Naive thymus-derived CD4-positive, alpha-beta T cell (primary cell): ENCODE results near the gene HIPK2. TPM values are rescaled to one million over a fixed set of nuclear protein-coding genes. Genes with fewer than 3 reads are reported as not detected.

Experiments used
- ATAC-seq: fragments of 150-1000 bp; cut with Tn5 transposase; 2 replicates; pipeline ENCODE4 v1.10.0; 2021; ENCODE audit warnings: mild to moderate bottlenecking, moderate library complexity
- CTCF ChIA-PET: fragments of 350-600 bp; sonication (Branson Sonifier 250); formaldehyde crosslinking; loops from one replicate; lab custom pipeline; 2021; ENCODE audit warnings: antibody characterized with exemption; lab: Charles Lee
- POLR2A ChIA-PET: fragments of 350-600 bp; sonication (Branson Sonifier 250); formaldehyde crosslinking; loops from one replicate; lab custom pipeline; 2021; ENCODE audit warnings: antibody characterized with exemption, inconsistent platforms; lab: Charles Lee
- DNase-seq, 9 donors: peaks; one replicate each; pipeline versions ENCODE4 v3.0.0 to v3.0.0-alpha.2; 2020 to 2022; ENCODE audit warnings: mixed read lengths in 1 of 9
- H3K27ac ChIP-seq: one replicate; pipeline ENCODE4 v1.7.0; 2013; ENCODE audit warnings: mild to moderate bottlenecking, low read depth, low read length, moderate library complexity
- H3K27me3 ChIP-seq, 2 donors: one replicate each; pipeline ENCODE4 v1.7.0; 2013; ENCODE audit warnings: low read length in 2 of 2, mild to moderate bottlenecking in 2 of 2, moderate library complexity in 2 of 2; ENCODE audit not compliant: control insufficient read depth in 2 of 2, insufficient read depth in 2 of 2
- H3K36me3 ChIP-seq, 3 experiments: 1 replicate in 2 of 3; 2 replicates in 1 of 3; pipeline ENCODE4 v1.7.0; 2013; ENCODE audit warnings: low read length in 3 of 3, mild to moderate bottlenecking in 3 of 3, moderate library complexity in 1 of 3; ENCODE audit not compliant: insufficient read depth in 3 of 3, control insufficient read depth in 2 of 3
- H3K4me1 ChIP-seq, 2 donors: one replicate each; pipeline ENCODE4 v1.7.0; 2013; ENCODE audit warnings: low read length in 2 of 2, mild to moderate bottlenecking in 2 of 2, moderate library complexity in 1 of 2; ENCODE audit not compliant: control insufficient read depth in 2 of 2, insufficient read depth in 2 of 2
- H3K4me3 ChIP-seq: 2 replicates; pipeline ENCODE4 v1.7.0; 2013; ENCODE audit warnings: mild to moderate bottlenecking, low read length
- H3K9me3 ChIP-seq, 3 experiments: 1 replicate in 2 of 3; 2 replicates in 1 of 3; pipeline ENCODE4 v1.7.0; 2013; ENCODE audit warnings: low read length in 3 of 3; ENCODE audit not compliant: control insufficient read depth in 2 of 3
- H3K27ac Mint-ChIP-seq, 9 donors: one replicate each; pipeline ENCODE4 v1.8.0; 2020 to 2022; ENCODE audit warnings: mixed read lengths in 9 of 9, mild to moderate bottlenecking in 8 of 9, moderate library complexity in 5 of 9, inconsistent platforms in 2 of 9
- H3K27me3 Mint-ChIP-seq, 5 donors: one replicate each; pipeline ENCODE4 v1.8.0; 2021 to 2022; ENCODE audit warnings: mixed read lengths in 5 of 5, mild to moderate bottlenecking in 1 of 5
- H3K36me3 Mint-ChIP-seq, 5 donors: one replicate each; pipeline ENCODE4 v1.8.0; 2020 to 2022; ENCODE audit warnings: mixed read lengths in 5 of 5, mild to moderate bottlenecking in 3 of 5, inconsistent platforms in 1 of 5
- H3K4me1 Mint-ChIP-seq, 7 donors: one replicate each; pipeline ENCODE4 v1.8.0; 2020 to 2022; ENCODE audit warnings: mixed read lengths in 7 of 7, mild to moderate bottlenecking in 3 of 7, inconsistent platforms in 1 of 7
- H3K4me3 Mint-ChIP-seq, 10 donors: one replicate each; pipeline ENCODE4 v1.8.0; 2020 to 2022; ENCODE audit warnings: mild to moderate bottlenecking in 10 of 10, mixed read lengths in 10 of 10, moderate library complexity in 6 of 10, inconsistent platforms in 2 of 10
- H3K9me3 Mint-ChIP-seq, 11 donors: one replicate each; pipeline ENCODE4 v1.8.0; 2020 to 2022; ENCODE audit warnings: mixed read lengths in 11 of 11, mild to moderate bottlenecking in 4 of 11, inconsistent platforms in 1 of 11, moderate library complexity in 1 of 11
- intact Hi-C, 2 donors: fragments of 100-400 bp; cut with micrococcal nuclease; formaldehyde crosslinking; loops; one replicate each; pipeline ENCODE4 v1.15.1; 2023
- polyA plus RNA-seq, 2 donors: library from polyadenylated mRNA; unstranded; fragments of 300-500 nt; fragmentation: Illumina TruSeq; gene quantifications; one replicate each; pipeline ENCODE4 v1.2.3, GENCODE V29; 2021
- total RNA-seq, 6 experiments: library from RNA in 5 of 6; stranded (reverse) in 5 of 6; gene quantifications; 1 replicate in 5 of 6; 2 replicates in 1 of 6; pipeline ENCODE4 v1.2.3 and lab custom pipeline; 2021 to 2026

Gene HIPK2
- total and polyA plus RNA-seq, 7 experiments from 2014 or later = 4.6 to 44.0 (median 36.1) TPM

- no peaks in the 10 kb centered on the region for H3K27me3 ChIP-seq
- H3K9me3 ChIP-seq = no peaks in the 10 kb centered on the region
- DNase-seq (no peak), ATAC-seq (no peak)
- H3K36me3 ChIP-seq = peaks cover 3 to 58% (median 4%) of the 10 kb centered on the region in 3 experiments
- H3K27ac Mint-ChIP-seq = no peak overlapping the region
- POLR2A ChIA-PET = no interaction called here
- CTCF ChIA-PET = no interaction called here
- peaks cover 0 to 24% (median 16%) of the 10 kb centered on the region in 7 donors for H3K4me1 Mint-ChIP-seq
- H3K9me3 Mint-ChIP-seq = no peaks in the 10 kb centered on the region
- no peak overlapping the region for H3K27ac ChIP-seq
- H3K4me3 Mint-ChIP-seq = no peak overlapping the region
- no peak overlapping the region for H3K4me3 ChIP-seq
- intact Hi-C loops = no loop called here
- H3K4me1 ChIP-seq = no peaks in the 10 kb centered on the region
- H3K27me3 Mint-ChIP-seq = no peaks in the 10 kb centered on the region
- peaks cover 7 to 68% (median 34%) of the 10 kb centered on the region in 5 donors for H3K36me3 Mint-ChIP-seq
Observed at GRCh38 chr7:139713061-139713460, 64.7 kb downstream of the HIPK2 start.

GRCh38 chr7:139711991-139712743, 65.6 kb downstream of the HIPK2 start:
- POLR2A ChIA-PET = no interaction called here
- CTCF ChIA-PET = no interaction called here
- intact Hi-C loops = no loop called here
- Mint-ChIP-seq H3K36me3 (peaks cover 7 to 72% (median 34%) of the 10 kb centered on the region in 5 donors), H3K4me1 (peaks cover 0 to 24% (median 18%) of the 10 kb centered on the region in 7 donors), H3K4me3 (no peak overlapping the region), H3K27ac (peak overlapping the region in 2 of 9 donors; percentile 15 to 19), H3K27me3 (no peaks in the 10 kb centered on the region), H3K9me3 (peaks cover 0 to 5% (median 0%) of the 10 kb centered on the region in 11 donors)
- H3K27ac ChIP-seq = no peak overlapping the region
- ATAC-seq (no peak), DNase-seq (no peak)
- no peaks in the 10 kb centered on the region for H3K27me3 ChIP-seq
- H3K9me3 ChIP-seq = no peaks in the 10 kb centered on the region
- peaks cover 3 to 66% (median 4%) of the 10 kb centered on the region in 3 experiments for H3K36me3 ChIP-seq
- no peaks in the 10 kb centered on the region for H3K4me1 ChIP-seq
- no peak overlapping the region for H3K4me3 ChIP-seq

- Mint-ChIP-seq H3K4me1 (peaks cover under 1 to 23% (median 19%) of the 10 kb centered on the region in 7 donors), H3K27me3 (no peaks in the 10 kb centered on the region), H3K27ac (peak overlapping the region in 3 of 9 donors; percentile 1 to 67 (median 5)), H3K4me3 (no peak overlapping the region), H3K36me3 (peaks cover 4 to 60% (median 14%) of the 10 kb centered on the region in 5 donors), H3K9me3 (peaks cover 0 to 5% (median 0%) of the 10 kb centered on the region in 11 donors)
- ATAC-seq (no peak), DNase-seq (no peak)
- Histone ChIP-seq H3K27ac (no peak overlapping the region), H3K36me3 (peaks cover 0 to 60% (median 0%) of the 10 kb centered on the region in 3 experiments), H3K4me3 (no peak overlapping the region), H3K27me3 (no peaks in the 10 kb centered on the region), H3K9me3 (no peaks in the 10 kb centered on the region), H3K4me1 (no peaks in the 10 kb centered on the region)
- POLR2A ChIA-PET = no interaction called here
- intact Hi-C loops = no loop called here
- CTCF ChIA-PET = no interaction called here
Observed at GRCh38 chr7:139710036-139710435, 67.8 kb downstream of the HIPK2 start.

GRCh38 chr7:139709485-139709884, 68.3 kb downstream of the HIPK2 start:
- H3K27me3 ChIP-seq = no peaks in the 10 kb centered on the region
- H3K4me3 ChIP-seq = no peak overlapping the region
- intact Hi-C loops = no loop called here
- ChIA-PET POLR2A (interaction anchor here (0.6 kb wide), 1 partner anchor 15 kb away, joined by 3 read pairs; no protein-coding TSS in a partner anchor), CTCF (no interaction called here)
- DNase-seq (no peak), ATAC-seq (no peak)
- Mint-ChIP-seq H3K4me1 (peaks cover 5 to 28% (median 17%) of the 10 kb centered on the region in 7 donors), H3K36me3 (peaks cover 5 to 54% (median 10%) of the 10 kb centered on the region in 5 donors), H3K4me3 (no peak overlapping the region), H3K27me3 (no peaks in the 10 kb centered on the region), H3K9me3 (peaks cover 0 to 5% (median 0%) of the 10 kb centered on the region in 11 donors), H3K27ac (peak overlapping the region in 1 of 9 donors; percentile 42)
- no peak overlapping the region for H3K27ac ChIP-seq
- H3K4me1 ChIP-seq = no peaks in the 10 kb centered on the region
- H3K36me3 ChIP-seq = peaks cover 0 to 55% (median 0%) of the 10 kb centered on the region in 3 experiments
- H3K9me3 ChIP-seq = no peaks in the 10 kb centered on the region

- no peak overlapping the region for H3K27ac ChIP-seq
- peaks cover 10 to 50% (median 10%) of the 10 kb centered on the region in 5 donors for H3K36me3 Mint-ChIP-seq
- POLR2A ChIA-PET = no interaction called here
Observed at GRCh38 chr7:139708541-139708940, 69.3 kb downstream of the HIPK2 start.

GRCh38 chr7:139706837-139707236, 71.0 kb downstream of the HIPK2 start:
- ATAC-seq = no peak
- H3K4me1 Mint-ChIP-seq = peaks cover 11 to 23% (median 19%) of the 10 kb centered on the region in 7 donors
- no peaks in the 10 kb centered on the region for H3K4me1 ChIP-seq

More at GRCh38 chr7:139708541-139708940, 69.3 kb downstream of the HIPK2 start:
- peaks cover 0 to 5% (median 0%) of the 10 kb centered on the region in 11 donors for H3K9me3 Mint-ChIP-seq
- CTCF ChIA-PET = interaction anchor here (0.6 kb wide), 1 partner anchor 97 kb away, joined by 3 read pairs; no protein-coding TSS in a partner anchor
- no peaks in the 10 kb centered on the region for H3K4me1 ChIP-seq
- H3K9me3 ChIP-seq = no peaks in the 10 kb centered on the region
- DNase-seq = no peak
- H3K27me3 ChIP-seq = no peaks in the 10 kb centered on the region
- no peak overlapping the region for H3K4me3 ChIP-seq
- peaks cover 0 to 50% (median 0%) of the 10 kb centered on the region in 3 experiments for H3K36me3 ChIP-seq
- H3K4me1 Mint-ChIP-seq = peaks cover 8 to 28% (median 17%) of the 10 kb centered on the region in 7 donors
- H3K27ac Mint-ChIP-seq = peak overlapping the region in 2 of 9 donors; percentile 22 to 26
- ATAC-seq = peak; percentile 18
- no peak overlapping the region for H3K4me3 Mint-ChIP-seq
- intact Hi-C loops = no loop called here
- H3K27me3 Mint-ChIP-seq = no peaks in the 10 kb centered on the region

More at GRCh38 chr7:139706837-139707236, 71.0 kb downstream of the HIPK2 start:
- CTCF ChIA-PET = no interaction called here
- Histone ChIP-seq H3K27ac (no peak overlapping the region), H3K9me3 (no peaks in the 10 kb centered on the region), H3K36me3 (peaks cover 0 to 33% (median 0%) of the 10 kb centered on the region in 3 experiments), H3K27me3 (no peaks in the 10 kb centered on the region), H3K4me3 (no peak overlapping the region)
- no peak overlapping the region for H3K27ac Mint-ChIP-seq
- no peak for DNase-seq
- POLR2A ChIA-PET = no interaction called here
- H3K4me3 Mint-ChIP-seq = no peak overlapping the region
- intact Hi-C loops = no loop called here
- no peaks in the 10 kb centered on the region for H3K27me3 Mint-ChIP-seq
- H3K36me3 Mint-ChIP-seq = peaks cover 5 to 36% (median 7%) of the 10 kb centered on the region in 5 donors
- peaks cover 0 to 5% (median 0%) of the 10 kb centered on the region in 11 donors for H3K9me3 Mint-ChIP-seq
